HEK293T (cell line): ENCODE data around the gene TJAP1.

Source experiments
- ARNT ChIP-seq: fragments of 450-650 bp; IDR thresholded peaks from 2 replicates; pipeline ENCODE4 v1.6.1; 2017; ENCODE audit warnings: mild to moderate bottlenecking
- BHLHE40 ChIP-seq: fragments of 450-650 bp; IDR thresholded peaks from 2 replicates; pipeline ENCODE4 v1.6.1; 2016; ENCODE audit warnings: mild to moderate bottlenecking, moderate library complexity, borderline replicate concordance
- ELF4 ChIP-seq: fragments of 450-650 bp; IDR thresholded peaks from 2 replicates; pipeline ENCODE4 v1.6.1; 2017; ENCODE audit warnings: antibody characterized with exemption
- FOXA1 ChIP-seq: fragments of 450-650 bp; IDR thresholded peaks from 2 replicates; pipeline ENCODE4 v1.6.1; 2016; ENCODE audit warnings: mild to moderate bottlenecking
- FOXK2 ChIP-seq: fragments of 450-650 bp; IDR thresholded peaks from 2 replicates; pipeline ENCODE4 v1.6.1; 2016; ENCODE audit warnings: mild to moderate bottlenecking
- FOXM1 ChIP-seq: fragments of 450-650 bp; IDR thresholded peaks from 2 replicates; pipeline ENCODE4 v1.6.1; 2017; ENCODE audit warnings: mild to moderate bottlenecking, borderline replicate concordance
- L3MBTL2 ChIP-seq: fragments of 450-650 bp; conservative IDR thresholded peaks from 2 replicates; pipeline ENCODE4 v1.6.1; 2016; ENCODE audit warnings: mild to moderate bottlenecking
- LEF1 ChIP-seq: fragments of 450-650 bp; IDR thresholded peaks from 2 replicates; pipeline ENCODE4 v1.6.1; 2017; ENCODE audit warnings: mild to moderate bottlenecking, borderline replicate concordance
- NFRKB ChIP-seq: fragments of 450-650 bp; IDR thresholded peaks from 2 replicates; pipeline ENCODE4 v1.6.1; 2016; ENCODE audit warnings: mild to moderate bottlenecking, moderate library complexity
- SP1 ChIP-seq: fragments of 450-650 bp; IDR thresholded peaks from 2 replicates; pipeline ENCODE4 v1.6.1; 2017
- TARDBP ChIP-seq: fragments of 450-650 bp; IDR thresholded peaks from 2 replicates; pipeline ENCODE4 v1.6.1; 2016
- ZNF384 ChIP-seq: fragments of 450-650 bp; IDR thresholded peaks from 2 replicates; pipeline ENCODE4 v1.6.1; 2016
- TF ChIP-seq, protein P1 (sequence below): fragments of 450-650 bp; IDR thresholded peaks from 2 replicates; pipeline ENCODE4 v1.6.1; 2016

DNA sequence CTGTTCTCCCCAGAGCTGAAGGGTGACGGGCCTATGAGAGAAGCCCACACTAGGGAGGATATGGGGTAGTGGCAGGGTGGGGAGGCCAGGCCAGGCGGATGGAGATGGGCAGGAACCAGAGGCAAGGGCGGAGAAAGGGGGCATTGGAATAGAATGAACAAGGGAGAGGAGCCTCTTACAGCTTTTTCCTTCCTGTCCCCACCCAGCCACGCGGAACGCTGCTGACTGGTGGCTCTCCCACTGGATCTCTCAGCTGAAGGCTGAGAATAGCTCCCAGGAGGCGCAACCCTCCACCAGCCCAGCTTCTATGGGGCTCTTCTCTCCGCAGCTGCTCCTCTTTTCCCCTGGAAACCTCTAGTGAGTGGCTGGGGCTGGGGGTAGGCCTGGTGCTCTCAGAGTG, 32.8 kb upstream of the TJAP1 start:
- no peak for TF ChIP-seq TARDBP
- no peak for TF ChIP-seq SP1
- TF ChIP-seq ARNT = no peak
- no peak for TF ChIP-seq BHLHE40
- TF ChIP-seq FOXA1 = no peak
- TF ChIP-seq L3MBTL2 = no peak
- no peak for TF ChIP-seq FOXK2
- TF ChIP-seq FOXM1 = no peak
- TF ChIP-seq LEF1 = no peak
- TF ChIP-seq, protein P1, sequence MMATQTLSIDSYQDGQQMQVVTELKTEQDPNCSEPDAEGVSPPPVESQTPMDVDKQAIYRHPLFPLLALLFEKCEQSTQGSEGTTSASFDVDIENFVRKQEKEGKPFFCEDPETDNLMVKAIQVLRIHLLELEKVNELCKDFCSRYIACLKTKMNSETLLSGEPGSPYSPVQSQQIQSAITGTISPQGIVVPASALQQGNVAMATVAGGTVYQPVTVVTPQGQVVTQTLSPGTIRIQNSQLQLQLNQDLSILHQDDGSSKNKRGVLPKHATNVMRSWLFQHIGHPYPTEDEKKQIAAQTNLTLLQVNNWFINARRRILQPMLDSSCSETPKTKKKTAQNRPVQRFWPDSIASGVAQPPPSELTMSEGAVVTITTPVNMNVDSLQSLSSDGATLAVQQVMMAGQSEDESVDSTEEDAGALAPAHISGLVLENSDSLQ = no peak
- no peak for TF ChIP-seq ELF4
- TF ChIP-seq NFRKB = no peak
- no peak for TF ChIP-seq ZNF384
